Measurements from ENCODE around the gene CACNA2D4. TPM values are rescaled to one million over a fixed set of nuclear protein-coding genes. Genes with fewer than 3 reads are reported as not detected.

CACNA2D4 gene
- total and polyA plus RNA-seq, 2 donors (not counting 3 experiments of a cell fraction or from before 2014, with no cell fraction given), result 0.58 to 0.73 TPM

GRCh38 chr12:1763153-1763552 is 155.3 kb downstream of the CACNA2D4 start:
- CTCF ChIA-PET, result no interaction called here
- dilution Hi-C loops (cut with MboI; ENCODE audit: extremely low pct_ligation_motif_present, low sequenced_read_pairs), result no loop called here
- FAIRE-seq (no peak), DNase-seq (ENCODE audit: low read depth, low spot score) (no peak)
- Histone ChIP-seq H3K36me3 (ENCODE audit: control insufficient read depth in 2 of 2, extremely low read depth in 1 of 2, insufficient read depth in 2 of 2, low read length in 2 of 2) (no peaks in the 10 kb centered on the region), H2AFZ (ENCODE audit: low read depth, low read length) (no peak overlapping the region), H3K9me3 (replicated peaks; ENCODE audit: control insufficient read depth, insufficient read depth, low read length) (no peaks in the 10 kb centered on the region), H3K4me2 (ENCODE audit: insufficient read depth, low read length) (no peak overlapping the region), H3K79me2 (ENCODE audit: control insufficient read depth, insufficient read depth, low read length) (peaks cover 51% of the 10 kb centered on the region), H3K9ac (replicated peaks; ENCODE audit: extremely low read depth, insufficient read depth, low read length) (no peak overlapping the region), H3K9me1 (replicated peaks; ENCODE audit: control insufficient read depth, extremely low read depth, insufficient read depth, low read length) (no peaks in the 10 kb centered on the region), H4K20me1 (replicated peaks; ENCODE audit: control insufficient read depth, extremely low read depth, insufficient read depth, low read length) (peaks cover 4% of the 10 kb centered on the region), H3K27ac (ENCODE audit: insufficient read depth, low read depth, low read length) (no peak overlapping the region), H3K4me3 (replicated peaks in 1 of 3; ENCODE audit: insufficient read depth in 1 of 3, low read depth in 1 of 3, low read length in 3 of 3) (no peak overlapping the region), H3K4me1 (ENCODE audit: control insufficient read depth, extremely low read depth, insufficient read depth, low read length) (peaks cover 11% of the 10 kb centered on the region), H3K27me3 (ENCODE audit: control insufficient read depth in 2 of 2, insufficient read depth in 2 of 2, low read length in 2 of 2) (no peaks in the 10 kb centered on the region)
- BruUV-seq (replicated peaks), result no TSS peak
- TF ChIP-seq JUN (IDR thresholded peaks at IDR 0.05; ENCODE audit: borderline replicate concordance, insufficient read depth, insufficient read length, low read depth) (no peak), EZH2 (IDR thresholded peaks at IDR 0.05; ENCODE audit: borderline replicate concordance, low read depth, low read length, severe bottlenecking) (no peak), FOS (IDR thresholded peaks at IDR 0.05; ENCODE audit: borderline replicate concordance, insufficient read depth, low read length) (no peak), MYC (IDR thresholded peaks at IDR 0.05; ENCODE audit: low read depth, low read length) (no peak), MAX (IDR thresholded peaks at IDR 0.05; ENCODE audit: insufficient read depth, insufficient read length) (no peak), POLR2A (IDR thresholded peaks at IDR 0.05; ENCODE audit: low read depth, low read length) (no peak), GATA2 (IDR thresholded peaks at IDR 0.05; ENCODE audit: insufficient read depth, insufficient read length, low read depth, low read length) (no peak), CTCF (IDR thresholded peaks at IDR 0.05; ENCODE audit: extremely low read depth in 1 of 2, insufficient read depth in 1 of 2, low read depth in 1 of 2, low read length in 2 of 2) (no peak), POLR2AphosphoS5 (IDR thresholded peaks at IDR 0.05; ENCODE audit: insufficient read depth, low read depth, low read length) (no peak)
- intact Hi-C loops (cut with micrococcal nuclease), result no loop called here
- POLR2A ChIA-PET, result no interaction called here

Measured in endothelial cell of umbilical vein (primary cell).